Activated CD4-positive, alpha-beta T cell treated with anti-CD3 and anti-CD28 coated beads, Interleukin-2, amount 10 ng/mL, durations not matched to agents 7 days and 5 days (primary cell): Measurements from ENCODE around the gene ZNF227. TPM values are rescaled to one million over a fixed set of nuclear protein-coding genes. Genes with fewer than 3 reads are reported as not detected.

Experiments used
- total RNA-seq, 2 experiments: library from RNA; stranded (reverse); gene quantifications; one replicate each; pipeline ENCODE4 v1.2.3, GENCODE V29; 2021

Gene ZNF227
- total RNA-seq, 2 experiments from 2014 or later, result 29.8 to 30.7 TPM

Other genes starting within 250 kb of the ZNF227 start
- 1 to 10 TPM; 6.3 to 6.6 TPM for gene ZNF155, start 228.3 kb upstream of the ZNF227 start, total RNA-seq
- 1 to 10 TPM; 4.5 to 5.5 TPM for gene ZNF230, start 209.6 kb upstream of the ZNF227 start, total RNA-seq
- 1 to 10 TPM; 2.8 to 3.7 TPM for gene ZNF222, start 187.2 kb upstream of the ZNF227 start, total RNA-seq
- gene ZNF223, start 160.5 kb upstream of the ZNF227 start, total RNA-seq, result under 1 TPM in 1 of 2 experiments, not detected in 1; 0.25 TPM
- 1 to 10 TPM; 2.1 to 2.2 TPM for gene ZNF284, start 140.4 kb upstream of the ZNF227 start, total RNA-seq
- gene ZNF224, start 118.2 kb upstream of the ZNF227 start, total RNA-seq, result 10 to 100 TPM; 33.4 to 36.5 TPM
- 1 to 10 TPM; 2.4 to 3.7 TPM for gene ZNF225, start 99.1 kb upstream of the ZNF227 start, total RNA-seq
- gene ZNF234, start 71.0 kb upstream of the ZNF227 start, total RNA-seq, result 10 to 100 TPM; 12.1 to 12.9 TPM
- gene ZNF226, start 47.4 kb upstream of the ZNF227 start, total RNA-seq, result 10 to 100 TPM; 18.4 to 20.4 TPM
- under 1 TPM; 0.69 to 0.85 TPM for gene ZNF233, start 47.4 kb downstream of the ZNF227 start, total RNA-seq
- gene ZNF235, start 92.5 kb downstream of the ZNF227 start, total RNA-seq, result 1 to 10 TPM; 4.9 to 5.5 TPM
- gene ZNF112, start 144.1 kb downstream of the ZNF227 start, total RNA-seq, result not detected
- 1 to 10 TPM; 1.4 to 2.2 TPM for gene ZNF285, start 189.1 kb downstream of the ZNF227 start, total RNA-seq
- gene ZNF229, start 235.9 kb downstream of the ZNF227 start, total RNA-seq, result under 1 TPM; 0.60 to 0.77 TPM